Stimulated activated CD4-positive, alpha-beta T cell treated with anti-CD3 and anti-CD28 coated beads, Interleukin-4, amount 100 ng/mL, for 1 hour (primary cell): ENCODE data around the gene ZMIZ2.
A peak's percentile ranks its signal among the peaks of the same experiment; 100 is the strongest.
"Not testable (repeated sequence)": the region's sequence is repeated elsewhere in the genome, so short reads cannot be mapped to it uniquely, and the experiment has no call there.

Source experiments
- DNase-seq: peaks from one replicate; pipeline ENCODE4 v3.0.0-alpha.2; 2020

The ZMIZ2 gene

GRCh38 chr7:44748045-44748947, at the start of gene ZMIZ2:
ZMIZ2 (plus strand) TSS chr7:44748847; CDS start chr7:44756250, 7,403 bp downstream.
- peak; percentile 90 for DNase-seq

- not testable (repeated sequence) for DNase-seq
These were observed 49.0 kb upstream of the ZMIZ2 start for GRCh38 chr7:44699598-44699997.

- no peak for DNase-seq
These were observed 48.3 kb upstream of the ZMIZ2 start for GRCh38 chr7:44700322-44700721.

- DNase-seq = not testable (repeated sequence)
These were observed 45.3 kb upstream of the ZMIZ2 start for GRCh38 chr7:44703391-44703790.

- DNase-seq = no peak
These were observed 44.7 kb upstream of the ZMIZ2 start for GRCh38 chr7:44703921-44704320.

- DNase-seq = no peak
These were observed 43.2 kb upstream of the ZMIZ2 start for GRCh38 chr7:44705434-44705833.

- DNase-seq = no peak
These were observed 41.7 kb upstream of the ZMIZ2 start for GRCh38 chr7:44706788-44707557.

- DNase-seq = no peak
These were observed 41.0 kb upstream of the ZMIZ2 start for GRCh38 chr7:44707558-44708230.

- DNase-seq = no peak
These were observed 39.4 kb upstream of the ZMIZ2 start for GRCh38 chr7:44709011-44709915.

GRCh38 chr7:44709945-44710596, 38.6 kb upstream of the ZMIZ2 start:
- no peak for DNase-seq

- no peak for DNase-seq
These were observed 37.1 kb upstream of the ZMIZ2 start for GRCh38 chr7:44711528-44711927.

GRCh38 chr7:44712012-44712411, 36.6 kb upstream of the ZMIZ2 start:
- DNase-seq = no peak

GRCh38 chr7:44713141-44713540, 35.5 kb upstream of the ZMIZ2 start:
- DNase-seq = no peak

GRCh38 chr7:44713680-44714335, 34.8 kb upstream of the ZMIZ2 start:
- DNase-seq = no peak

- DNase-seq = no peak
These were observed 32.4 kb upstream of the ZMIZ2 start for GRCh38 chr7:44716205-44716604.

- no peak for DNase-seq
These were observed 28.3 kb upstream of the ZMIZ2 start for GRCh38 chr7:44720301-44720700.

GRCh38 chr7:44724276-44724675, 24.4 kb upstream of the ZMIZ2 start:
- DNase-seq = no peak

GRCh38 chr7:44726250-44726649, 22.4 kb upstream of the ZMIZ2 start:
- DNase-seq = not testable (repeated sequence)

- no peak for DNase-seq
These were observed 21.3 kb upstream of the ZMIZ2 start for GRCh38 chr7:44727158-44727936.

- no peak for DNase-seq
These were observed 20.7 kb upstream of the ZMIZ2 start for GRCh38 chr7:44727937-44728262.
